PFSK-1 (cell line): ENCODE results near the gene SPTAN1.

Experiments used
- FOXP2 ChIP-seq: optimal IDR thresholded peaks from 2 replicates; pipeline ENCODE3; 2011; ENCODE audit warnings: borderline replicate concordance, control low read depth, inconsistent platforms; ENCODE audit not compliant: insufficient read depth; ENCODE audit errors: extremely low read length, extremely low read depth
- POLR2AphosphoS5 ChIP-seq: IDR thresholded peaks from 2 replicates; pipeline ENCODE4 v1.6.1; 2012; ENCODE audit warnings: low read depth, mild to moderate bottlenecking, control low read depth, low read length, moderate library complexity
- REST ChIP-seq, 2 experiments: IDR thresholded peaks; 2 replicates each; pipeline versions ENCODE4 v1.6.1 to v1.8.0; 2011 to 2012; ENCODE audit warnings: low read depth in 2 of 2, low read length in 2 of 2, control low read depth in 1 of 2, inconsistent platforms in 1 of 2, mild to moderate bottlenecking in 1 of 2, moderate library complexity in 1 of 2; ENCODE audit not compliant: insufficient read depth in 1 of 2
- SIN3A ChIP-seq: IDR thresholded peaks from 2 replicates; pipeline ENCODE4 v1.6.1; 2012; ENCODE audit warnings: mild to moderate bottlenecking, low read length, moderate library complexity, borderline replicate concordance; ENCODE audit not compliant: insufficient read depth
- TAF1 ChIP-seq: IDR thresholded peaks from 2 replicates; pipeline ENCODE4 v1.6.1; 2012; ENCODE audit warnings: low read length, control low read depth, borderline replicate concordance; ENCODE audit not compliant: insufficient read depth

The SPTAN1 gene

GRCh38 chr9:128629136-128629535 is 76.7 kb downstream of the SPTAN1 start:
- TF ChIP-seq REST (IDR thresholded peaks at IDR 0.05; ENCODE audit: insufficient read depth in 1 of 2, low read depth in 2 of 2, low read length in 2 of 2) (no peak), SIN3A (no peak)

GRCh38 chr9:128629852-128630545 is 77.6 kb downstream of the SPTAN1 start:
- TF ChIP-seq FOXP2 = no peak
- no peak for TF ChIP-seq SIN3A

- TF ChIP-seq POLR2AphosphoS5 = no peak
- no peak for TF ChIP-seq REST (IDR thresholded peaks at IDR 0.05; ENCODE audit: insufficient read depth in 1 of 2, low read depth in 2 of 2, low read length in 2 of 2)
- TF ChIP-seq FOXP2 = no peak
- no peak for TF ChIP-seq SIN3A
- TF ChIP-seq TAF1 = no peak
These were observed 79.2 kb downstream of the SPTAN1 start for GRCh38 chr9:128631636-128632035.

GRCh38 chr9:128632066-128632465 is 79.7 kb downstream of the SPTAN1 start:
- TF ChIP-seq POLR2AphosphoS5 (no peak), REST (IDR thresholded peaks at IDR 0.05; ENCODE audit: insufficient read depth in 1 of 2, low read depth in 2 of 2, low read length in 2 of 2) (no peak), FOXP2 (no peak), SIN3A (no peak), TAF1 (no peak)

GRCh38 chr9:128632486-128632885 is 80.1 kb downstream of the SPTAN1 start:
- TF ChIP-seq TAF1 (no peak), POLR2AphosphoS5 (no peak), SIN3A (no peak), FOXP2 (no peak), REST (IDR thresholded peaks at IDR 0.05; ENCODE audit: insufficient read depth in 1 of 2, low read depth in 2 of 2, low read length in 2 of 2) (no peak)
